Mucosa of descending colon (tissue), 3 donors: ENCODE data around the gene GPC3. TPM values are rescaled to one million over a fixed set of nuclear protein-coding genes. Genes with fewer than 3 reads are reported as not detected.

Experiments
- ATAC-seq: fragments of 200-7000 bp; cut with Tn5 transposase; one replicate; pipeline ENCODE4 v1.9.1; 2020; ENCODE audit warnings: mild to moderate bottlenecking, moderate library complexity
- DNase-seq, 3 donors: peaks; one replicate each; pipeline ENCODE4 v3.0.0-alpha.2; 2020
- H3K36me3 ChIP-seq: fragments of 200-600 bp; one replicate; pipeline ENCODE4 v1.8.0; 2021; ENCODE audit warnings: low read depth, mild to moderate bottlenecking
- H3K4me1 ChIP-seq: fragments of 200-600 bp; one replicate; pipeline ENCODE4 v1.8.0; 2021; ENCODE audit warnings: low read depth, mild to moderate bottlenecking
- H3K4me3 ChIP-seq: fragments of 200-600 bp; one replicate; pipeline ENCODE4 v1.8.0; 2021; ENCODE audit warnings: mild to moderate bottlenecking
- H3K9me3 ChIP-seq: fragments of 200-600 bp; one replicate; pipeline ENCODE4 v1.8.0; 2021; ENCODE audit warnings: mild to moderate bottlenecking
- intact Hi-C, 2 donors: fragments of 100-400 bp; cut with DNase I in 1 of 2; cut with micrococcal nuclease in 1 of 2; formaldehyde crosslinking; loops; one replicate each; pipeline versions ENCODE4 v1.11.0 to v1.11.1; 2022; cut with DNase I, micrococcal nuclease
- total RNA-seq, 3 donors: library from RNA; stranded (reverse); fragmentation: NEBNext Ultra II Directional in 2 of 3; extraction: Animal tissue kit (Norgen Biotek cat#: 25700) in 2 of 3; gene quantifications; one replicate each; pipeline versions ENCODE4 v1.2.1 to v1.2.4, GENCODE V29; 2021 to 2023
- TF ChIP-seq, protein P1 (sequence below): fragments of 200-600 bp; IDR thresholded peaks from one replicate; pipeline ENCODE4 v1.8.0; 2022; ENCODE audit warnings: antibody characterized with exemption, mild to moderate bottlenecking
- donor health status: DM: no; HTN: no; CAD: no; lungs with moderate emphysema.
- donor health status: DM: no; HTN: no; CAD: no.
- donor health status: DM: no; HTN: yes; CAD: no.

GPC3 gene
- total RNA-seq, 3 donors from 2014 or later = 0.55 to 2.8 (median 2.1) TPM

DNA sequence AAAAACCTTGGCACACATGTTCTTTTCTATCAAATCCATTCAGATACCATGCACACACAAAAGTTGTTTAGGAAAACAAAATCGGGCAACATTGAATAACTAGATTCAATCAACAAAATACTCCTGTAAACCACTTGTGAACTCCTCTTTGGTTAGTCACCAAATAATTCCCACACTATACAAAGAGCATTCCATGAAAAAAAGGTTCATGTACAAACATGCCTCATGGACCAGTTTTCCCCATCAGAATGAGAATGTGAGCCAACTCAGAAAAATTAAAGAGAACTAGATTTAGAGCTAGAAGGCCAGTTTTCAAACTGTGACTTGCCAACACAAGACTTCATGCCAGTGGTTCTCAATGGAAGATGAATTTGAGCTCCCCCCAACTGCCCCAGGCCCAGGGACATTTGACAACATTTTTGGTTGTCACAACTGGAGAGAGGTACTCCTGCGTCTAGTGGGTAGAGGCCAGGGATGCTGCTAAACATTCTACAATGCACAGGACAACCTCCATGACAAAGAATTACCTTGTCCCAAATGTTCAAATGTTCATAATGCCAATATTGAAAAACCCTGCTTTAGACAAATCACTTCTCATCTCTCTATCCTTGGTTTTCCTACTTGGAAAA is 55.4 kb downstream of the GPC3 start:
- Histone ChIP-seq H3K9me3 (no peaks in the 10 kb centered on the region), H3K4me1 (no peaks in the 10 kb centered on the region), H3K4me3 (no peak overlapping the region), H3K36me3 (no peaks in the 10 kb centered on the region)
- TF ChIP-seq, protein P1, sequence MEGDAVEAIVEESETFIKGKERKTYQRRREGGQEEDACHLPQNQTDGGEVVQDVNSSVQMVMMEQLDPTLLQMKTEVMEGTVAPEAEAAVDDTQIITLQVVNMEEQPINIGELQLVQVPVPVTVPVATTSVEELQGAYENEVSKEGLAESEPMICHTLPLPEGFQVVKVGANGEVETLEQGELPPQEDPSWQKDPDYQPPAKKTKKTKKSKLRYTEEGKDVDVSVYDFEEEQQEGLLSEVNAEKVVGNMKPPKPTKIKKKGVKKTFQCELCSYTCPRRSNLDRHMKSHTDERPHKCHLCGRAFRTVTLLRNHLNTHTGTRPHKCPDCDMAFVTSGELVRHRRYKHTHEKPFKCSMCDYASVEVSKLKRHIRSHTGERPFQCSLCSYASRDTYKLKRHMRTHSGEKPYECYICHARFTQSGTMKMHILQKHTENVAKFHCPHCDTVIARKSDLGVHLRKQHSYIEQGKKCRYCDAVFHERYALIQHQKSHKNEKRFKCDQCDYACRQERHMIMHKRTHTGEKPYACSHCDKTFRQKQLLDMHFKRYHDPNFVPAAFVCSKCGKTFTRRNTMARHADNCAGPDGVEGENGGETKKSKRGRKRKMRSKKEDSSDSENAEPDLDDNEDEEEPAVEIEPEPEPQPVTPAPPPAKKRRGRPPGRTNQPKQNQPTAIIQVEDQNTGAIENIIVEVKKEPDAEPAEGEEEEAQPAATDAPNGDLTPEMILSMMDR = no peak
- intact Hi-C loops = no loop called here
- DNase-seq = no peak
- ATAC-seq = no peak

DNA sequence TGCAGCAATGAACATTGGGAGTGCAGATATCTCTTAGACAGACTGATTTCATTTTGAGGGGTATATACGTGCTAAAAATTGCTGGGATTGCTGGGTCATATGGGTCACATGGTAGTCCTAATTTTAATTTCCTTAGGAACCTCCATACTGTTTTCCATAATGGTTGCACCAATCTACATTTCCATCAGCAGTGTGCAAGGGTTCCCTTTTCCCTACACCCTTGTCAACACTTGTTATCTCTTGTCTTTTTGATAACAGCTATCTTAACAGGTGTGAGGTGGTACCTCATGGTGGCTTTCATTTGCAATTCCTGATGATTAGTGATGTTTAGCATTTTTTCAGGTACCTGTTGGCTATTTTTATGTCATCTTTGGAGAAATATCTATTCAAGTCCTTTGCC is 57.0 kb downstream of the GPC3 start:
- intact Hi-C loops = no loop called here
- H3K4me1 ChIP-seq = no peaks in the 10 kb centered on the region
- no peaks in the 10 kb centered on the region for H3K36me3 ChIP-seq
- TF ChIP-seq, protein P1 = no peak
- ATAC-seq (no peak), DNase-seq (no peak)
- H3K9me3 ChIP-seq = no peaks in the 10 kb centered on the region
- no peak overlapping the region for H3K4me3 ChIP-seq

DNA sequence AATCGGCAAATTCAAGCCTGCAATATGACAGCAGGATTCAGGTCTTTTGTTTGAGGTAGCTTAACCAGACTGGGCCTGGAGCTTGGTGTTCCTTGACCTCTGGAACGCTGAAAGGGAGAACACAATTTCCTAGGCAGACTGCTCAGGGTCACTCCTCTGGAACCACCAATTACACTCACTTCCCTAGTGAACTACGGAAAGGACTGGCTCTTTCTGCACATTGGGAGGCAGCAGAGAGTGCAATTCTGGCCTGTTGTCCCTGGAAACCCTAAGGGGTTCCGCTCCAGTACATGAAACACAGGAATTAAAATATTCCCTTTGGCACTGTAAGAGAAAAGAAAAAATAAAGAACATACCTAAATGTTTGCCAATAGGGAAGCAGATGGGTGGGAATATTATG is 58.6 kb downstream of the GPC3 start:
- no peaks in the 10 kb centered on the region for H3K4me1 ChIP-seq
- intact Hi-C loops = no loop called here
- no peaks in the 10 kb centered on the region for H3K36me3 ChIP-seq
- ATAC-seq = no peak
- H3K9me3 ChIP-seq = no peaks in the 10 kb centered on the region
- TF ChIP-seq, protein P1 = no peak
- no peak for DNase-seq
- no peak overlapping the region for H3K4me3 ChIP-seq

DNA sequence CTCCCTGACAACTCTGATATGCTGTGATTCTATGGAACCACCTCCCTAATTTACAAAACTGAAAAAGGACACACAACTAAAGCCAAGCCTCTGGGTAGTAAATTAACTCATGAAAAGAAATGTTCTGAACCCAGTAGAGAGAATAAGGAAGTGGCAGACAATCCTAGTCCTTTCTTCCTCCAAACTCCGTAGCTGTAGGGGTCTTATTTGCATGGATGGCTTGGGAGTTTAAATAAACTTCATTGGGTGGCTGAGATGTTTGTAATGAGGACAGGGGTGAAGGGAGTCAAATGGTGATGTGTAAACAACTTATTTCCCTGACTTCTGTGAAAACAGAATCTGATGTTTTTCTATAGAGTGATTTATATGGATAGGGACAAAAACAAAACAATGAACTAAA is 59.3 kb downstream of the GPC3 start:
- Histone ChIP-seq H3K36me3 (no peaks in the 10 kb centered on the region), H3K4me3 (no peak overlapping the region), H3K9me3 (no peaks in the 10 kb centered on the region), H3K4me1 (no peaks in the 10 kb centered on the region)
- no peak for ATAC-seq
- TF ChIP-seq, protein P1 = no peak
- DNase-seq = no peak
- intact Hi-C loops = no loop called here

DNA sequence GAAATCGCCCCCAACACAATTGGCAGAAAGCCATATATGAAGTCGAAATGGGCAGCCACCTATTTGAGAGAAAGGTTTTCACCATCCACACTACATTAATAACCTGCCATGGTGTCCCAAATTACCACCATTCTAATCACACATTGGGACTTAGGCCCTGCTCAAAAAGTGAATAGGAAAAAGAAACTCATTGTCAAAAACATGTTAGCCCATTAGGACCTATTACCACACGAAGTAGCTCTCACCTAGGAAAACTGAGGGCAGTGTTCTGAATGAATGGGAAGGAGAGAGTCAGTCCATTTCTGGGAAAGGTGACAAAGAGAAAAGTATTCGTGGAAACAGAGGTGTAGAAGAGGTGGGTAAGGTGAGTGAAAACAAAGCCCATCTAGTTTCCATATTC is 60.8 kb downstream of the GPC3 start:
- TF ChIP-seq, protein P1 = no peak

DNA sequence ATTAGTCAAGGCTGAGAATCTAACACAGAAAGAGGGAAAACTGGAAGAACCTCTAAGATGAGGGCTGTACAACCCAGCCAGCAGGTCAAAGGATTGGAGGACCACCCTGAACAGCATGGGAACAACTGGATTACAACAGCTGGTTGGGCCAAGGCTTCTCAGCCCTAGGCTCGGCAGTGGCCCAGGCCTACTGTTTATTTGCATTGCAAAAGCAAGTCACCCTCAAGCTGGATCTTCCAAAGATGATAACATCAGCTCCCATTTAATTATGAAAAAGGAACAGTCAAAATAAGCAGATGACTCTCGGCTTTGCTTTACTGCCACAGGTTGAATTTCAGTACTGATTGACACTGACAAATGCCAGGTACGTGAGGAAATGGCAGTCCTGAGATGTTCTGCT is 61.8 kb downstream of the GPC3 start:
- TF ChIP-seq, protein P1 = no peak
- DNase-seq (no peak), ATAC-seq (no peak)
- Histone ChIP-seq H3K9me3 (no peaks in the 10 kb centered on the region), H3K4me3 (no peak overlapping the region), H3K4me1 (no peaks in the 10 kb centered on the region), H3K36me3 (no peaks in the 10 kb centered on the region)
- intact Hi-C loops = no loop called here

More for the DNA sequence above, 60.8 kb downstream of the GPC3 start:
- H3K4me3 ChIP-seq = no peak overlapping the region
- no peaks in the 10 kb centered on the region for H3K36me3 ChIP-seq
- intact Hi-C loops = no loop called here
- ATAC-seq = no peak
- no peaks in the 10 kb centered on the region for H3K9me3 ChIP-seq
- no peak for DNase-seq
- H3K4me1 ChIP-seq = no peaks in the 10 kb centered on the region
